ENCODE measurements around the gene RDH5.

The RDH5 gene

GRCh38 chr12:55713721-55714120 lies 6.5 kb upstream of the RDH5 start:
- no peak for DNase-seq

- no peak for DNase-seq
These were observed 4.9 kb upstream of the RDH5 start for GRCh38 chr12:55715169-55715764.

- DNase-seq = peak; percentile 84
These were observed 4.2 kb upstream of the RDH5 start, which contains the start of gene BLOC1S1 for GRCh38 chr12:55715833-55716581. Gene BLOC1S1 (plus strand): TSS chr12:55716046. CDS start chr12:55716052, 6 bp downstream.

GRCh38 chr12:55716582-55716957 lies 3.6 kb upstream of the RDH5 start:
- DNase-seq = no peak

GRCh38 chr12:55717011-55718007 lies 2.9 kb upstream of the RDH5 start:
- DNase-seq = no peak

GRCh38 chr12:55718015-55718414 lies 2.2 kb upstream of the RDH5 start:
- DNase-seq = no peak

- DNase-seq = no peak
These were observed 1.4 kb upstream of the RDH5 start for GRCh38 chr12:55718624-55719275.

GRCh38 chr12:55719371-55719770 lies 822 bp upstream of the RDH5 start:
- DNase-seq = no peak

- no peak for DNase-seq
These were observed 776 bp downstream of the RDH5 start for GRCh38 chr12:55720894-55721444.

GRCh38 chr12:55721601-55722213 lies 1.5 kb downstream of the RDH5 start:
- no peak for DNase-seq

- DNase-seq = no peak
These were observed 2.8 kb downstream of the RDH5 start for GRCh38 chr12:55722948-55723347.

- no peak for DNase-seq
These were observed 3.5 kb downstream of the RDH5 start for GRCh38 chr12:55723516-55724225.

- no peak for DNase-seq
These were observed 4.2 kb downstream of the RDH5 start for GRCh38 chr12:55724226-55724939.

GRCh38 chr12:55724940-55725309 lies 4.7 kb downstream of the RDH5 start:
- no peak for DNase-seq

GRCh38 chr12:55725556-55725955 lies 5.4 kb downstream of the RDH5 start:
- no peak for DNase-seq

- no peak for DNase-seq
These were observed 6.8 kb downstream of the RDH5 start for GRCh38 chr12:55726971-55727370.

- no peak for DNase-seq
These were observed 7.5 kb downstream of the RDH5 start for GRCh38 chr12:55727643-55728185.

GRCh38 chr12:55728186-55728938 lies 8.2 kb downstream of the RDH5 start:
- peak; percentile 26 for DNase-seq
